Endothelial cell of umbilical vein (primary cell): ENCODE results near the gene GLYATL2.

Experiments
- CTCF ChIP-seq, 2 donors: IDR thresholded peaks; 1 replicate in 1 of 2; 2 replicates in 1 of 2; pipeline ENCODE4 v1.5.1; 2011; ENCODE audit warnings: low read length in 2 of 2, mild to moderate bottlenecking in 2 of 2, moderate library complexity in 2 of 2, control low read depth in 1 of 2, inconsistent platforms in 1 of 2, low read depth in 1 of 2; ENCODE audit not compliant: insufficient read depth in 1 of 2; ENCODE audit errors: extremely low read depth in 1 of 2
- POLR2A ChIP-seq: IDR thresholded peaks from 2 replicates; pipeline ENCODE4 v1.6.1; 2012; ENCODE audit warnings: low read depth, mild to moderate bottlenecking, control low read depth, low read length
- POLR2AphosphoS5 ChIP-seq: IDR thresholded peaks from 2 replicates; pipeline ENCODE4 v1.6.1; 2012; ENCODE audit warnings: low read depth, mild to moderate bottlenecking, control low read depth, low read length, moderate library complexity; ENCODE audit not compliant: insufficient read depth

- TF ChIP-seq POLR2AphosphoS5 (no peak), CTCF (IDR thresholded peaks at IDR 0.05; ENCODE audit: extremely low read depth in 1 of 2, insufficient read depth in 1 of 2, low read depth in 1 of 2, low read length in 2 of 2) (no peak), POLR2A (no peak)
Observed at GRCh38 chr11:58829786-58830185, 14.7 kb downstream of the GLYATL2 start.
